GM18858 (cell line): ENCODE data around the gene ZNF74.
"Not testable (repeated sequence)": the region's sequence is repeated elsewhere in the genome, so short reads cannot be mapped to it uniquely, and the experiment has no call there.

Source experiments
- ATAC-seq: cut with Tn5 transposase; IDR thresholded peaks from one replicate; pipeline ENCODE4 v1.9.1; 2021; ENCODE audit not compliant: unreplicated experiment

Gene ZNF74

DNA sequence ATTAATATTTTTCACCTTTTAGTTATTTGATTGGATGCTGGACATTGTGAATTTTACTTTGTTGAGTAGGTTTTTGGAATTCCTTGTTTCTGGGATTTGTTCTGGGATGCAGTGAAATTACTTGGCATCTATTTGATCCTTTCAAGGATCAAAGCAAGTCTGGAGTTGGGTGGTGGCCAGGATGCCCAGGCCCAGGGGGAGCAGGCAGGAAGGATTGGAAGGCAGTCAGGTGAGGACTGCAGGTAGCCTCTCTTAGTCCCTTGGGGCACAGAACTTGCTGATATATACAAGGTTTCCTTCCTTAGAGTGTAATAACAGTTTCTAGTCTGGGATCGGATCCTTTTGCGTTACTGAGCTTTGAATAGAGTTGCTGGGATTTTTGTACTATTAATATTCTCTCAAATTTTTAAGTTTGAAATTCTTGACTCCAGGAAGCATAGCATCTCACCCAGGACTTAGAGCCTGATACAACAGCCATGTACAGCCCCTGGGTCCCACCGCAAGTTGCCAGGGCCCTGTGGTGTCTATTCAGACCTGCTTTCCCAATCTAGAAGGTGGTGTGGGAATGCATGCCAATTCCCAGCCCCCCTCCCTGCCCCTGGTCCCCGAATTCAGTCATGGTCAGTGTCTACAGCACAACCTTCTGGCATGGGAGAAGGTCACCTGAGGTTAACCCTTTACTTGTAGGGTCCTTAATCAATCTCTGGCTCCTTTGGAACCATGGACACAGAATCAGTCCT, 6.1 kb downstream of the ZNF74 start:
- no peak for ATAC-seq

DNA sequence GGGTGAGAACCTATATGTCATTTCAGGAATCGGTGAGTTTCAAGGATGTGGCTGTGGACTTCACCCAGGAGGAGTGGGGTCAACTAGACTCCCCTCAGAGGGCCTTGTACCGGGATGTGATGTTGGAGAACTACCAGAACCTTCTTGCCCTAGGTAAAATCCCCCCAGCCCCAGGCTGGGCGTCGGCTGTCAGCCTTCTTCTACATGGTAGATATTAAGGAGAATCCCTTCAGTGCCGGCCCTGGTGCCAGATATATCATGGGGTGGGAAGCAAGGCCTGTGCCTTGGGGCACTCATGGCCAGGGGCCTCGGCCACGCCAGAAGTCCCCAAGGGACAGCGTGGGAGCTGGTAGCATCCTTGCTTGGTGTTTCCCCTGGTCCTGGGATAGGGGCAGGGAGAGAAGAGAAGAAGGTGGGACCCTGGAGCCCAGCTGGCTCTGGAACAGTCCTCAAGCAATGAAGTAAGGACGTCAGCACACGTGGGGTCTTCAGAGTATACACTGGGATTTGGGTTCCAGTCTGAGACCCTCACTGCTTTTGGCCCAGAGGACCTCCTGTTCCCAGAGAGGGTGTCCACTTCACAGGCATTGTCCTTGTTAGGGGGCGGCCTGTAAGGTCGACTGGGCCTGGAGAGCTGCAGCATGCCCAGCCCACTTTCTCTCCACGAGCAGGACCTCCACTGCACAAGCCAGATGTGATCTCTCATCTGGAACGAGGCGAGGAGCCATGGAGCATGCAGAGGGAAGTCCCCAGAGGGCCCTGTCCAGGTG, 6.8 kb downstream of the ZNF74 start:
- ATAC-seq: no peak

DNA sequence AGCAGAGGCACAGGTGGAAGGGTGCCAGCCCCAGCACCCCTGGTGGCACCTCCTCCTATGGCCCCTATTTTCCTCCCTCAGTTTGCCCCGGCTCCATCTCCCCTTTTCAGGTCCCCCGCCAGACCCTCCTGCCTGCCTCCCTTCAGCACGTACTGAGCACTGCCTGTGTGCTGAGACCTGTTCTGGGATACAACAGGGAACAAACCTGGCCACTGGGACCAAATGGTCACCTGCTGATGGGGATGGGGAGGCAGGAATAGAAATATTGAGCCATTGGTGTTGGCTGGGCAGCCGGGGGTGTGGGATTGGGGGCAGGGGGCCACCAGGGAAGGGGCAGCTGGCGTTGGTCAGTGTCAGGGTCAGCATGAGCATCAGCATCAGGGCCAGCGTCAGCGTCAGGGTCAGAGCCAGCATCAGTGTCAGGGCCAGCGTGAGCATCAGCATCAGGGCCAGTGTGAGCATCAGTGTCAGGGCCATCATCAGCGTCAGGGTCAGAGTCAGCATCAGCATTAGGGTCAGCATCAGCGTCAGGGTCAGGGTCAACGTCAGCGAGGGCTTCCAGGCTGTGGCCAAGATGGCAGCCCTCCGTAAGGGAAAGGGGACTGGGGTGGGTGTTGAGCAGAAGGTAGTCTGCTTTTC, 7.5 kb downstream of the ZNF74 start:
- no peak for ATAC-seq

GRCh38 chr22:20402960-20403778, 9.2 kb downstream of the ZNF74 start:
- ATAC-seq: no peak

GRCh38 chr22:20403779-20404140, 9.8 kb downstream of the ZNF74 start:
- ATAC-seq: no peak

DNA sequence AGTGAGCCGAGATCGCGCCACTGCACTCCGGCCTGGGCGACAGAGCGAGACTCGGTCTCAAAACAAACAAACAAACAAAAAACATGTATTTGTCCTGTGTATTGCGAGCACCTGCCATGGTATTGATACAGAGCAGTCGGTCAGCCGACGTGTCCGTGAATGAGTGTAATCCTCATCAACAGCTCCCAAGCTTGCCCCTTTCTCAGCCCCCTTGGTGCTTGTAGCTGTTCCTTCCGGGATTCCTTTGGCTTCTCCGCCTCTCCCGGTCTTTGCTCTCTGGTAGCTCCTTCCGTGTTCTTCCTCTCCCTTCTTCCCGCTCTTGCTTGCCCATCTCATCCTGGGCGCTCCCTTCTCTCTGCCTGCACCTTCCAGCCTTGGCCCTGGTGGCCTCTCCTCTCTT, 10.9 kb downstream of the ZNF74 start:
- no peak for ATAC-seq

GRCh38 chr22:20405291-20405930, 11.5 kb downstream of the ZNF74 start:
- ATAC-seq: no peak

GRCh38 chr22:20405931-20406685, 12.2 kb downstream of the ZNF74 start:
- no peak for ATAC-seq

- ATAC-seq: no peak
Observed at GRCh38 chr22:20406686-20407408, 12.9 kb downstream of the ZNF74 start.

GRCh38 chr22:20407829-20408228, 13.9 kb downstream of the ZNF74 start:
- no peak for ATAC-seq

GRCh38 chr22:20408891-20409290, 14.9 kb downstream of the ZNF74 start:
- no peak for ATAC-seq

DNA sequence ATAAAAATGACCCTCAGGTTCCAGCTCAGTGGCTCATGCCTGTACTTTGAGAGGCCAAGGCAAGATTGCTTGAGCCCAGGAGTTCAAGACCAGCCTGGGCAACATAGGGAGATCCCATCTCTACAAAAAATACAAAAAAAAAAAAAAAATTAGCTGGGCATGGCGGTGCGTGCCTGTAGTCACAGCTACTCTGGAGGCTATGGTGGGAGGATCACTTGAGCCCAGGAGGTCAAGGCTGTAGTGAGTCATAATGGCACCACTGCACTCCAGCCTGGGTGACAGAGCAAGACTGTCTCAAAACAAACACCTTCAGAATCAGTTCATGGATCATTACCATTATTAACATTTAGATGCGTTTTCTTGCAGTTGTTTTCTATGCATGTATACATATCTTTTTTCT, 15.4 kb downstream of the ZNF74 start:
- not testable (repeated sequence) for ATAC-seq

DNA sequence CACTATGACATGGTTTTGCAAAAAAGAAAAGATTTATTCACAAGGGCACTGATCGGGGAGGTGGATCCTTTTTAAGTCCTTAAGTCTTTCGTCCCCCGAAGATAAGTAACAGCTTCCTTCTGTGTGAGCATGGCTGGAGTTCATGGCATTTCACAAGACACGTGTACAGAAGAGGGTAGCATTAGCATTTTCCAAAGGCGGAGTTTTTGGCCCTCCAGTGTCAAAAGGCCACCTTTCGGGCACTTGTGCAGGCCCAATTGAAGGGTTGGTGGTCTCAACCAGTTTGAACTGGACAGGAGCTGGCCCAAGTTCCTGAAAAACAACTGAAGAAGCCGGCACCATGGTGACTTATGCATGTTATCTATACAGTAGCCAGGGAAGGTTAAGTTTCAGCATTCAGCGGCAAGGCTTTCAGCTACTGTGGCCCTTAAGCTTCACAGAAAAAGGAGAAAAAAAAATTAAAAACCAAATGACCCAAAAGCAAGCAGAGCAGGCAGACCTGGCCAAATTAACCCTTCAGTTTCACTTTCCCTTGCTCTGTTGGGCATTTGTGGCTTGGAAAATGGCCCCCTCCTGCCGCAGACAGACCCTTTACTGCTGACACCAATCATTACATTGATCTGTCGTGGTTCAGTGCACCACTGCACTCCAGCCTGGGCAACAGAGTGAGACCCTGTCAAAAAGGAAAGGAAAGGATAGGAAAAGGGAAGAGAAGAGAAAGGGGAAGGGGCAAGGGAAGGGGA, 18.7 kb downstream of the ZNF74 start:
- ATAC-seq: no peak

DNA sequence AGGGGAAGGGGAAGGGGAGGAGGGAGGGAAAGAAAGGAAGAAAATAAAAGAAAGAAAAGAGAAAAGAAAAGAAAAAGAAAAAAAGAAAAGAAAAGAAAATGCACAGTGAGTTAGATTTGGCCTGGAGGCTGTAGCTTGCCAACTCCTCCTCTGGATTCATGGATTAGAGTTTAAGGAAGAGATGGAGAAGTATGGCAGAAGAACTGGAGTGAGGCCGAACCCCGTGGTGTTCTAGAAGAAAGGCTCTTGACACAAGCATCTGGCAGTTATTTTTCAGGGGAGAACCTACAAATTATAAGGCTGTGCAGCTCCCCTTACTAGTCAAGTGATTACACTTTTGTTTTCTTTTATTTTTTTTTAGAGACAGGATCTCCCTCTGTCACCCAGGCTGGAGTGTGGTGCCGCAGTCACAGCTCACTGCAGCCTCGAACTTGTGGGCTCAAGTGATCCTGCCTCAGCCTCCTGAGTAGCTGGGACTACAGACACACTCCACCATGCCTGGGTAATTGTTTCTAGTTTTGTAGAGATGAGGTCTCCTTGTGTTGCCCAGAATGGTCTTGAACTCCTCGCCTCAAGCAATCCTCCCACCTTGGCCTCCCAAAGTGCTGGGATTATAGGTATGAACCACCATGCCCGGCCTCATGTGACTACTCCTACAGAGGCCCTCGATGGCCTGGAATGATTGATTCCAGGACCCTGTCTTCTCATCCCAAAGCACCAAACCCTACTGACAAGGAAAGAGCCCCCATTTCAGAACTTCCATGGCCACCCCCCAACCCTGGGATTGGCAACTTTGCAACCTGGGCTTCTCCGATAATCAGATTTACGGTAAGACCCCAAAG, 19.5 kb downstream of the ZNF74 start:
- ATAC-seq: no peak

DNA sequence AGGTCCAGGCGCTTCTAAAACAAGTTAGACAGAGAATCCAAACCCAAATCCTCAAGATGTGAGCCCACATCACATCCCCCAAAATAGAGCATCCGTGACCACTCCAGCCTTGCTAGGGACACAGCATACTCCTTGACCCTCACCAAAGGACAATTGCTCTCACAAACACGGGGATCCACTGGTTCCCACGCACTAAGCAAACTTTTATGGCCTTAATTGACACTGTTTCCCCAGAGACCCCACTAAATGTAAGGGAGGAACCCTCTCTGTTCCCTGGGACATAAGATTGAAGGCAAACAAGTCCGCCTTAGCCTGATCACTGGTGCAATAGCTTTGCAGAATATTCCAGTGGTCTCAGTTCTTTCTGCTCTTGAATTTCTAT, 20.1 kb downstream of the ZNF74 start:
- no peak for ATAC-seq

GRCh38 chr22:20414450-20414849, 20.5 kb downstream of the ZNF74 start:
- ATAC-seq: no peak

GRCh38 chr22:20415241-20415640, 21.3 kb downstream of the ZNF74 start:
- not testable (repeated sequence) for ATAC-seq

- ATAC-seq: not testable (repeated sequence)
Observed at GRCh38 chr22:20415699-20416098, 21.7 kb downstream of the ZNF74 start.
